ENCODE results near the gene PHF5A. TPM values are rescaled to one million over a fixed set of nuclear protein-coding genes. Genes with fewer than 3 reads are reported as not detected.
A peak's percentile ranks its signal among the peaks of the same experiment; 100 is the strongest.

The PHF5A gene
- polyA plus RNA-seq, 1 of the 3 experiments (the other 2 are of a cell fraction): 39.6 TPM

DNA sequence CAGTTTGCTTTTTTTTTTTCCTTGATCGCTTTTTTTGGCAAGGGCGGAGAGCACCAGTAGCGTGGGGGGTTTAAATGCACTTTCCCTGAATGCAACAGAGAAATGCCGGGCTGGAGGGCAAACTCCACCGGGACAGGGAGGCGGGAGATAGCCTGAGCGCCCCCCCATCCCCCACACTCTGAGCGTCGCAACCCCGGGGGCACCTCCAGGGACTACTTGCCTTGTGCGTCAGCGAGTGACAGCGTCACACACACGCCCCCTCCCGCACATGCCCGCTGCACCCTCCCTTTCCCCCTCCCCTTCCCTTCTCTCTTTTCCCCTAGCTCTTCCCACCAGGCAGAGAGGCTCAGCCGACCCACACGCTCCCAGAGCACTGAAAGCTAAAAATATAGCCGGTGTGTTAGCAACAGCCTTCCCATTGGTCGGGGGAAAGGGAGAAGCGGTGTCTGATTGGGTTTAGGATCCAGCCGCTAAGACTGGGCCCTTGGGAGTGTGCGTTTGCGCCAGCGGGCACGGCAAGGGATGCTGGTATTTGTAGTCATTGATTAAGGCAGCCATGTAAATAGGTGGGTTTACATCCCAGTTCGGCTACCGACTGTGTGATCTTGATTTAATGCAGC is 20.2 kb downstream of the PHF5A start:
- peaks cover 32% of the 10 kb centered on the region for H3K79me2 ChIP-seq (ENCODE audit: insufficient read depth)
- no peaks in the 10 kb centered on the region for H3K36me3 ChIP-seq (replicated peaks in 1 of 2; ENCODE audit: control insufficient read depth in 1 of 2, insufficient read depth in 2 of 2, low read length in 1 of 2)
- H3K4me3 ChIP-seq (ENCODE audit: low read depth in 2 of 2, low read length in 1 of 2): peak overlapping the region; percentile 68 to 74
- H2AFZ ChIP-seq (ENCODE audit: low read depth): peak overlapping the region; percentile 81; the same call in 1 of the 2 replicates
- peak overlapping the region; percentile 90 for H3K9ac ChIP-seq
- TF ChIP-seq, protein P1, sequence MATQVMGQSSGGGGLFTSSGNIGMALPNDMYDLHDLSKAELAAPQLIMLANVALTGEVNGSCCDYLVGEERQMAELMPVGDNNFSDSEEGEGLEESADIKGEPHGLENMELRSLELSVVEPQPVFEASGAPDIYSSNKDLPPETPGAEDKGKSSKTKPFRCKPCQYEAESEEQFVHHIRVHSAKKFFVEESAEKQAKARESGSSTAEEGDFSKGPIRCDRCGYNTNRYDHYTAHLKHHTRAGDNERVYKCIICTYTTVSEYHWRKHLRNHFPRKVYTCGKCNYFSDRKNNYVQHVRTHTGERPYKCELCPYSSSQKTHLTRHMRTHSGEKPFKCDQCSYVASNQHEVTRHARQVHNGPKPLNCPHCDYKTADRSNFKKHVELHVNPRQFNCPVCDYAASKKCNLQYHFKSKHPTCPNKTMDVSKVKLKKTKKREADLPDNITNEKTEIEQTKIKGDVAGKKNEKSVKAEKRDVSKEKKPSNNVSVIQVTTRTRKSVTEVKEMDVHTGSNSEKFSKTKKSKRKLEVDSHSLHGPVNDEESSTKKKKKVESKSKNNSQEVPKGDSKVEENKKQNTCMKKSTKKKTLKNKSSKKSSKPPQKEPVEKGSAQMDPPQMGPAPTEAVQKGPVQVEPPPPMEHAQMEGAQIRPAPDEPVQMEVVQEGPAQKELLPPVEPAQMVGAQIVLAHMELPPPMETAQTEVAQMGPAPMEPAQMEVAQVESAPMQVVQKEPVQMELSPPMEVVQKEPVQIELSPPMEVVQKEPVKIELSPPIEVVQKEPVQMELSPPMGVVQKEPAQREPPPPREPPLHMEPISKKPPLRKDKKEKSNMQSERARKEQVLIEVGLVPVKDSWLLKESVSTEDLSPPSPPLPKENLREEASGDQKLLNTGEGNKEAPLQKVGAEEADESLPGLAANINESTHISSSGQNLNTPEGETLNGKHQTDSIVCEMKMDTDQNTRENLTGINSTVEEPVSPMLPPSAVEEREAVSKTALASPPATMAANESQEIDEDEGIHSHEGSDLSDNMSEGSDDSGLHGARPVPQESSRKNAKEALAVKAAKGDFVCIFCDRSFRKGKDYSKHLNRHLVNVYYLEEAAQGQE (IDR thresholded peaks at IDR 0.05; ENCODE audit: low read depth, low read length): no peak
- TF ChIP-seq RXRA (IDR thresholded peaks at IDR 0.05; ENCODE audit: borderline replicate concordance, low read depth) (no peak), RFX5 (IDR thresholded peaks at IDR 0.05; ENCODE audit: low read length) (peak; percentile 98), JUND (IDR thresholded peaks at IDR 0.05) (no peak), SIN3A (IDR thresholded peaks at IDR 0.05; ENCODE audit: borderline replicate concordance, low read depth, low read length) (peak; percentile 57; the same call in 1 of the 2 replicates), TCF12 (IDR thresholded peaks at IDR 0.05) (no peak), EP300 (IDR thresholded peaks at IDR 0.05; ENCODE audit: borderline replicate concordance in 1 of 2, low read depth in 1 of 2, low read length in 1 of 2) (peak in 1 of 2 experiments; percentile 79; a peak in 2 of 4 replicates), NRF1 (IDR thresholded peaks at IDR 0.05; ENCODE audit: low read depth, low read length) (peak; percentile 52), YY1 (IDR thresholded peaks at IDR 0.05; ENCODE audit: low read depth) (peak; percentile 83; the same call in 1 of the 2 replicates), TAF1 (IDR thresholded peaks at IDR 0.05; ENCODE audit: borderline replicate concordance, low read depth, low read length) (peak; percentile 77), POLR2AphosphoS5 (IDR thresholded peaks at IDR 0.05; ENCODE audit: low read depth, low read length) (no peak), CHD2 (IDR thresholded peaks at IDR 0.05; ENCODE audit: low read length, partially characterized antibody) (peak; percentile 87), FOSL2 (IDR thresholded peaks at IDR 0.05; ENCODE audit: borderline replicate concordance, low read depth) (no peak), NFIC (IDR thresholded peaks at IDR 0.05; ENCODE audit: borderline replicate concordance) (no peak), MEF2A (IDR thresholded peaks at IDR 0.05; ENCODE audit: borderline replicate concordance, low read depth) (peak; percentile 81; the same call in 1 of the 2 replicates), MXI1 (IDR thresholded peaks at IDR 0.05; ENCODE audit: low read depth, low read length) (peak; percentile 95)
- TF ChIP-seq, protein P2, sequence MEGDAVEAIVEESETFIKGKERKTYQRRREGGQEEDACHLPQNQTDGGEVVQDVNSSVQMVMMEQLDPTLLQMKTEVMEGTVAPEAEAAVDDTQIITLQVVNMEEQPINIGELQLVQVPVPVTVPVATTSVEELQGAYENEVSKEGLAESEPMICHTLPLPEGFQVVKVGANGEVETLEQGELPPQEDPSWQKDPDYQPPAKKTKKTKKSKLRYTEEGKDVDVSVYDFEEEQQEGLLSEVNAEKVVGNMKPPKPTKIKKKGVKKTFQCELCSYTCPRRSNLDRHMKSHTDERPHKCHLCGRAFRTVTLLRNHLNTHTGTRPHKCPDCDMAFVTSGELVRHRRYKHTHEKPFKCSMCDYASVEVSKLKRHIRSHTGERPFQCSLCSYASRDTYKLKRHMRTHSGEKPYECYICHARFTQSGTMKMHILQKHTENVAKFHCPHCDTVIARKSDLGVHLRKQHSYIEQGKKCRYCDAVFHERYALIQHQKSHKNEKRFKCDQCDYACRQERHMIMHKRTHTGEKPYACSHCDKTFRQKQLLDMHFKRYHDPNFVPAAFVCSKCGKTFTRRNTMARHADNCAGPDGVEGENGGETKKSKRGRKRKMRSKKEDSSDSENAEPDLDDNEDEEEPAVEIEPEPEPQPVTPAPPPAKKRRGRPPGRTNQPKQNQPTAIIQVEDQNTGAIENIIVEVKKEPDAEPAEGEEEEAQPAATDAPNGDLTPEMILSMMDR (IDR thresholded peaks at IDR 0.05): no peak
- TF ChIP-seq, protein P3, sequence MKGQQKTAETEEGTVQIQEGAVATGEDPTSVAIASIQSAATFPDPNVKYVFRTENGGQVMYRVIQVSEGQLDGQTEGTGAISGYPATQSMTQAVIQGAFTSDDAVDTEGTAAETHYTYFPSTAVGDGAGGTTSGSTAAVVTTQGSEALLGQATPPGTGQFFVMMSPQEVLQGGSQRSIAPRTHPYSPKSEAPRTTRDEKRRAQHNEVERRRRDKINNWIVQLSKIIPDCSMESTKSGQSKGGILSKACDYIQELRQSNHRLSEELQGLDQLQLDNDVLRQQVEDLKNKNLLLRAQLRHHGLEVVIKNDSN (IDR thresholded peaks at IDR 0.05; ENCODE audit: borderline replicate concordance, low read depth): no peak
- TF ChIP-seq, protein P4, sequence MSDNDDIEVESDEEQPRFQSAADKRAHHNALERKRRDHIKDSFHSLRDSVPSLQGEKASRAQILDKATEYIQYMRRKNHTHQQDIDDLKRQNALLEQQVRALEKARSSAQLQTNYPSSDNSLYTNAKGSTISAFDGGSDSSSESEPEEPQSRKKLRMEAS (IDR thresholded peaks at IDR 0.05; ENCODE audit: low read depth): peak; percentile 44; the same call in 1 of the 2 replicates
- TF ChIP-seq, protein P5, sequence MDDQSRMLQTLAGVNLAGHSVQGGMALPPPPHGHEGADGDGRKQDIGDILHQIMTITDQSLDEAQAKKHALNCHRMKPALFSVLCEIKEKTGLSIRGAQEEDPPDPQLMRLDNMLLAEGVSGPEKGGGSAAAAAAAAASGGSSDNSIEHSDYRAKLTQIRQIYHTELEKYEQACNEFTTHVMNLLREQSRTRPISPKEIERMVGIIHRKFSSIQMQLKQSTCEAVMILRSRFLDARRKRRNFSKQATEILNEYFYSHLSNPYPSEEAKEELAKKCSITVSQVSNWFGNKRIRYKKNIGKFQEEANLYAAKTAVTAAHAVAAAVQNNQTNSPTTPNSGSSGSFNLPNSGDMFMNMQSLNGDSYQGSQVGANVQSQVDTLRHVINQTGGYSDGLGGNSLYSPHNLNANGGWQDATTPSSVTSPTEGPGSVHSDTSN (IDR thresholded peaks at IDR 0.05): peak; percentile 51
- TF ChIP-seq, protein P6, sequence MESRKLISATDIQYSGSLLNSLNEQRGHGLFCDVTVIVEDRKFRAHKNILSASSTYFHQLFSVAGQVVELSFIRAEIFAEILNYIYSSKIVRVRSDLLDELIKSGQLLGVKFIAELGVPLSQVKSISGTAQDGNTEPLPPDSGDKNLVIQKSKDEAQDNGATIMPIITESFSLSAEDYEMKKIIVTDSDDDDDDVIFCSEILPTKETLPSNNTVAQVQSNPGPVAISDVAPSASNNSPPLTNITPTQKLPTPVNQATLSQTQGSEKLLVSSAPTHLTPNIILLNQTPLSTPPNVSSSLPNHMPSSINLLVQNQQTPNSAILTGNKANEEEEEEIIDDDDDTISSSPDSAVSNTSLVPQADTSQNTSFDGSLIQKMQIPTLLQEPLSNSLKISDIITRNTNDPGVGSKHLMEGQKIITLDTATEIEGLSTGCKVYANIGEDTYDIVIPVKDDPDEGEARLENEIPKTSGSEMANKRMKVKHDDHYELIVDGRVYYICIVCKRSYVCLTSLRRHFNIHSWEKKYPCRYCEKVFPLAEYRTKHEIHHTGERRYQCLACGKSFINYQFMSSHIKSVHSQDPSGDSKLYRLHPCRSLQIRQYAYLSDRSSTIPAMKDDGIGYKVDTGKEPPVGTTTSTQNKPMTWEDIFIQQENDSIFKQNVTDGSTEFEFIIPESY (IDR thresholded peaks at IDR 0.05; ENCODE audit: borderline replicate concordance, low read depth): no peak
- WGBS (ENCODE audit: low lambda C conversion rate): 1% methylated on average over 14 of the region's 28 CpGs
- no peaks in the 10 kb centered on the region for H3K27me3 ChIP-seq (ENCODE audit: insufficient read depth)
- peak overlapping the region; percentile 94 for H3K4me2 ChIP-seq
- POLR2A ChIA-PET: interaction anchor here (2.3 kb wide), 1 partner anchor 20 kb away, joined by 9 read pairs; the partner anchor contains the start of genes ACO2 and PHF5A
- peaks cover 5% of the 10 kb centered on the region; the same call in 1 of the 2 replicates for H4K20me1 ChIP-seq (ENCODE audit: insufficient read depth)
- H3K9me2 ChIP-seq: no peaks in the 10 kb centered on the region
- peak; percentile 76 for DNase-seq
- H3K4me1 ChIP-seq (ENCODE audit: control insufficient read depth in 1 of 2, insufficient read depth in 2 of 2, low read depth in 1 of 2, low read length in 1 of 2): peaks cover 0 to 5% of the 10 kb centered on the region in 2 experiments; a peak in 2 of 4 replicates
- H3K9me3 ChIP-seq: no peaks in the 10 kb centered on the region
- CTCF ChIA-PET: interaction anchor here (1.6 kb wide), 1 partner anchor 45 kb away, joined by 3 read pairs; no protein-coding TSS in a partner anchor
- H3F3A ChIP-seq (replicated peaks; ENCODE audit: insufficient read depth): no peaks in the 10 kb centered on the region
- peak overlapping the region; percentile 86 to 97 for H3K27ac ChIP-seq (ENCODE audit: low read depth in 2 of 2, low read length in 1 of 2)
